LoVo (cell line): ENCODE data around the gene IFNA1.
"Not testable (repeated sequence)": the region's sequence is repeated elsewhere in the genome, so short reads cannot be mapped to it uniquely, and the experiment has no call there.

Experiments
- DNase-seq: peaks from one replicate; pipeline ENCODE4 v3.0.0-alpha.2; 2016; ENCODE audit warnings: low spot score

Gene IFNA1

GRCh38 chr9:21440139-21440538 is at the start of gene IFNA1:
Gene IFNA1 (plus strand): TSS chr9:21440439. CDS start chr9:21440508, 69 bp downstream.
- DNase-seq, result no peak

- DNase-seq, result peak; percentile 14
Observed at GRCh38 chr9:21392270-21392669, 48.0 kb upstream of the IFNA1 start.

GRCh38 chr9:21395778-21396717 is 44.2 kb upstream of the IFNA1 start:
- DNase-seq, result no peak

- DNase-seq, result no peak
Observed at GRCh38 chr9:21398955-21399489, 41.2 kb upstream of the IFNA1 start.

- no peak for DNase-seq
Observed at GRCh38 chr9:21399956-21400355, 40.3 kb upstream of the IFNA1 start.

- no peak for DNase-seq
Observed at GRCh38 chr9:21402386-21403251, 37.6 kb upstream of the IFNA1 start.

GRCh38 chr9:21404146-21404545 is 36.1 kb upstream of the IFNA1 start:
- no peak for DNase-seq

- no peak for DNase-seq
Observed at GRCh38 chr9:21408817-21409216, 31.4 kb upstream of the IFNA1 start, which contains the start of gene IFNA8. Gene IFNA8 (plus strand): TSS chr9:21409117. CDS start chr9:21409177, 60 bp downstream.

GRCh38 chr9:21412107-21412506 is 28.1 kb upstream of the IFNA1 start:
- no peak for DNase-seq

- DNase-seq, result no peak
Observed at GRCh38 chr9:21413151-21413550, 27.1 kb upstream of the IFNA1 start.

GRCh38 chr9:21413624-21414023 is 26.6 kb upstream of the IFNA1 start:
- DNase-seq, result no peak

GRCh38 chr9:21414220-21414940 is 25.9 kb upstream of the IFNA1 start:
- DNase-seq, result peak; percentile 15

- DNase-seq, result peak; percentile 47
Observed at GRCh38 chr9:21415493-21416267, 24.6 kb upstream of the IFNA1 start.

GRCh38 chr9:21428235-21428634 is 12.0 kb upstream of the IFNA1 start:
- no peak for DNase-seq

GRCh38 chr9:21429191-21429590 is 11.0 kb upstream of the IFNA1 start:
- DNase-seq, result no peak

- no peak for DNase-seq
Observed at GRCh38 chr9:21432672-21433425, 7.4 kb upstream of the IFNA1 start.

GRCh38 chr9:21434202-21435014 is 5.8 kb upstream of the IFNA1 start:
- DNase-seq, result peak; percentile 55

GRCh38 chr9:21435015-21435383 is 5.2 kb upstream of the IFNA1 start:
- DNase-seq, result not testable (repeated sequence)
